ENCODE results near the gene KLHL11. TPM values are rescaled to one million over a fixed set of nuclear protein-coding genes. Genes with fewer than 3 reads are reported as not detected.

Gene KLHL11
- polyA plus RNA-seq, 3 donors, result 3.0 to 4.1 (median 3.4) TPM

DNA sequence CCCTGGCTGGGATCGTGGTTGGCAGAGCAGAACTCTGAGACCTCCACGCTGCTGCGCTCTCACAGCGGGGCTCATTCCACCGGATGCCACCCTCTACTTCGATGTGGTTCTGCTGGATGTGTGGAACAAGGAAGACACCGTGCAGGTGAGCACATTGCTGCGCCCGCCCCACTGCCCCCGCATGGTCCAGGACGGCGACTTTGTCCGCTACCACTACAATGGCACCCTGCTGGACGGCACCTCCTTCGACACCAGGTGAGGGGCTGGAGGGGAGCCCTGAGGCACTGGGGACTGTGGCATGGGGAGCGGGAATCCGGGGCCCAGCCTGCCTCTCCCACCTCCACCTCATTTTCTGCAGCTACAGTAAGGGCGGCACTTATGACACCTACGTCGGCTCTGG is 47.2 kb downstream of the KLHL11 start:
- 100% methylated on average over 10 of the region's 20 CpGs for WGBS (ENCODE audit: insufficient coverage)
- H4K20me1 ChIP-seq (ENCODE audit: insufficient read depth, low read length), result no peaks in the 10 kb centered on the region
- Mint-ChIP-seq H3K27ac (no peak overlapping the region), H3K36me3 (peaks cover 0 to 2% of the 10 kb centered on the region in 2 donors), H3K4me3 (no peak overlapping the region), H3K27me3 (ENCODE audit: low read depth in 3 of 3) (peaks cover 6 to 17% (median 13%) of the 10 kb centered on the region in 3 donors), H3K4me1 (no peaks in the 10 kb centered on the region), H3K9me3 (peaks cover 0 to 2% (median 0%) of the 10 kb centered on the region in 7 donors)
- H3K27ac ChIP-seq (ENCODE audit: low read depth in 1 of 2, low read length in 2 of 2), result no peak overlapping the region
- H3K36me3 ChIP-seq (replicated peaks in 1 of 2; ENCODE audit: control insufficient read depth in 1 of 2, insufficient read depth in 2 of 2, low read length in 2 of 2), result no peaks in the 10 kb centered on the region
- TF ChIP-seq, protein P1, sequence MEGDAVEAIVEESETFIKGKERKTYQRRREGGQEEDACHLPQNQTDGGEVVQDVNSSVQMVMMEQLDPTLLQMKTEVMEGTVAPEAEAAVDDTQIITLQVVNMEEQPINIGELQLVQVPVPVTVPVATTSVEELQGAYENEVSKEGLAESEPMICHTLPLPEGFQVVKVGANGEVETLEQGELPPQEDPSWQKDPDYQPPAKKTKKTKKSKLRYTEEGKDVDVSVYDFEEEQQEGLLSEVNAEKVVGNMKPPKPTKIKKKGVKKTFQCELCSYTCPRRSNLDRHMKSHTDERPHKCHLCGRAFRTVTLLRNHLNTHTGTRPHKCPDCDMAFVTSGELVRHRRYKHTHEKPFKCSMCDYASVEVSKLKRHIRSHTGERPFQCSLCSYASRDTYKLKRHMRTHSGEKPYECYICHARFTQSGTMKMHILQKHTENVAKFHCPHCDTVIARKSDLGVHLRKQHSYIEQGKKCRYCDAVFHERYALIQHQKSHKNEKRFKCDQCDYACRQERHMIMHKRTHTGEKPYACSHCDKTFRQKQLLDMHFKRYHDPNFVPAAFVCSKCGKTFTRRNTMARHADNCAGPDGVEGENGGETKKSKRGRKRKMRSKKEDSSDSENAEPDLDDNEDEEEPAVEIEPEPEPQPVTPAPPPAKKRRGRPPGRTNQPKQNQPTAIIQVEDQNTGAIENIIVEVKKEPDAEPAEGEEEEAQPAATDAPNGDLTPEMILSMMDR (IDR thresholded peaks at IDR 0.05), result no peak
- peaks cover 1 to 14% of the 10 kb centered on the region in 2 donors for H3K27me3 ChIP-seq (ENCODE audit: control insufficient read depth in 2 of 2, insufficient read depth in 2 of 2, low read length in 2 of 2)
- no peak overlapping the region for H3K4me3 ChIP-seq (replicated peaks in 1 of 3; ENCODE audit: low read depth in 2 of 3, low read length in 3 of 3)
- H3K79me2 ChIP-seq (ENCODE audit: insufficient read depth, low read length), result no peaks in the 10 kb centered on the region
- no peak overlapping the region for H2AFZ ChIP-seq (ENCODE audit: insufficient read depth, low read depth, low read length, poor library complexity, severe bottlenecking)
- intact Hi-C loops (cut with micrococcal nuclease), result no loop called here
- no peak overlapping the region for H3K9ac ChIP-seq (ENCODE audit: insufficient read depth, low read length, poor library complexity, severe bottlenecking)
- no peak overlapping the region for H3K4me2 ChIP-seq (replicated peaks; ENCODE audit: extremely low read depth, low read length, poor library complexity, severe bottlenecking)
- DNase-seq, result no peak
- no peaks in the 10 kb centered on the region for H3K9me3 ChIP-seq (replicated peaks in 1 of 2; ENCODE audit: control insufficient read depth in 1 of 2, insufficient read depth in 1 of 2, low read length in 2 of 2)
- no peaks in the 10 kb centered on the region for H3K4me1 ChIP-seq (ENCODE audit: control insufficient read depth in 1 of 2, insufficient read depth in 2 of 2, low read length in 2 of 2)

DNA sequence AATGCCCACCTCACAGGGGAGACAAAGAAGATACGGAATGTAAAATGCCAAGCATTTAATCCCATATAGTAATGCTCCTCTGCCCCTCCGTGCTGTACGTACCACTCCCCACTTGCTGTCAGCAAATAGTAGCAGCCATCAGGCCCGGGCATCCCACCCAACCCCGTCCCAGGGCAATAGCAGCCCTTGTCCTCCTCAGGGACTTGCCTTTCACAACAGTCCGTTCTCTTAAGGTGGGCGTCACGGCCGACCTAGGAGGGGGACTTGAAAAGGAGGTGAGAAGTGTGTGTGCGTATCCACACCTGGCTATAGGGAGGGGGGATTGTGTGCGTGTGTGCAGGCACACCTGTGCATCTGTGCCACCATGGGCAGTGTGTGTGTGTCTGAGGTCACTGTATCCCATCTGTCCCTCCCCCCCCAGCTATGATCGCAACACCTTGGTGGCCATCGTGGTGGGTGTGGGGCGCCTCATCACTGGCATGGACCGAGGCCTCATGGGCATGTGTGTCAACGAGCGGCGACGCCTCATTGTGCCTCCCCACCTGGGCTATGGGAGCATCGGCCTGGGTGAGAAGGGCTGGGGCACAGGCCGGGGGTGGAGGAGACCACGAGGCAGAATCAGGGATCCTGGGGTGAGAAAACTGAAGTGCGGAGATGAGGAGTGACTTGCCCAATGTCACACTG is 48.4 kb downstream of the KLHL11 start:
- peaks cover 4 to 5% of the 10 kb centered on the region in 2 donors for H3K36me3 Mint-ChIP-seq
- peaks cover 0 to 4% (median 0%) of the 10 kb centered on the region in 7 donors for H3K9me3 Mint-ChIP-seq
- no peak overlapping the region for H3K4me2 ChIP-seq (replicated peaks; ENCODE audit: extremely low read depth, low read length, poor library complexity, severe bottlenecking)
- H3K27me3 Mint-ChIP-seq (ENCODE audit: low read depth in 3 of 3), result peaks cover 14 to 29% (median 25%) of the 10 kb centered on the region in 3 donors
- H3K79me2 ChIP-seq (ENCODE audit: insufficient read depth, low read length), result no peaks in the 10 kb centered on the region
- no peaks in the 10 kb centered on the region for H4K20me1 ChIP-seq (ENCODE audit: insufficient read depth, low read length)
- peaks cover 9% of the 10 kb centered on the region for H3K4me1 Mint-ChIP-seq
- H3K9ac ChIP-seq (ENCODE audit: insufficient read depth, low read length, poor library complexity, severe bottlenecking), result no peak overlapping the region
- no peak overlapping the region for H3K4me3 ChIP-seq (replicated peaks in 1 of 3; ENCODE audit: low read depth in 2 of 3, low read length in 3 of 3)
- intact Hi-C loops (cut with micrococcal nuclease), result no loop called here
- no peak for DNase-seq
- peaks cover 9 to 27% of the 10 kb centered on the region in 2 donors for H3K27me3 ChIP-seq (ENCODE audit: control insufficient read depth in 2 of 2, insufficient read depth in 2 of 2, low read length in 2 of 2)
- peaks cover 9 to 12% of the 10 kb centered on the region in 2 donors for H3K4me1 ChIP-seq (ENCODE audit: control insufficient read depth in 1 of 2, insufficient read depth in 2 of 2, low read length in 2 of 2)
- no peak overlapping the region for H2AFZ ChIP-seq (ENCODE audit: insufficient read depth, low read depth, low read length, poor library complexity, severe bottlenecking)
- H3K27ac Mint-ChIP-seq, result no peak overlapping the region
- no peaks in the 10 kb centered on the region for H3K9me3 ChIP-seq (replicated peaks in 1 of 2; ENCODE audit: control insufficient read depth in 1 of 2, insufficient read depth in 1 of 2, low read length in 2 of 2)
- no peaks in the 10 kb centered on the region for H3K36me3 ChIP-seq (replicated peaks in 1 of 2; ENCODE audit: control insufficient read depth in 1 of 2, insufficient read depth in 2 of 2, low read length in 2 of 2)
- WGBS (ENCODE audit: insufficient coverage), result 97% methylated on average over 17 of the region's 23 CpGs
- no peak overlapping the region for H3K27ac ChIP-seq (ENCODE audit: low read depth in 1 of 2, low read length in 2 of 2)
- no peak overlapping the region for H3K4me3 Mint-ChIP-seq
- TF ChIP-seq, protein P1 (IDR thresholded peaks at IDR 0.05), result no peak

All from CD14-positive monocyte (primary cell).